GM12864 (cell line): ENCODE results near the gene PPARD.

ENCODE experiments used
- DNase-seq: peaks from one replicate; pipeline ENCODE4 v3.0.0-alpha.2; 2011; ENCODE audit warnings: low read depth
- H3K4me3 ChIP-seq: 2 replicates; pipeline ENCODE4 v1.5.1; 2011; ENCODE audit warnings: mild to moderate bottlenecking, low read depth, low read length, control low read depth
- CTCF ChIP-seq: IDR thresholded peaks from 2 replicates; pipeline ENCODE4 v1.5.1; 2011; ENCODE audit warnings: low read depth, mild to moderate bottlenecking, moderate library complexity, low read length, control low read depth, inconsistent platforms; ENCODE audit errors: missing control alignments

The PPARD gene

GRCh38 chr6:35475573-35475972 lies 133.2 kb downstream of the PPARD start:
- no peak for DNase-seq
- H3K4me3 ChIP-seq: no peak overlapping the region
- TF ChIP-seq CTCF: no peak

GRCh38 chr6:35476004-35476403 lies 133.6 kb downstream of the PPARD start:
- TF ChIP-seq CTCF: no peak
- no peak for DNase-seq
- no peak overlapping the region for H3K4me3 ChIP-seq

GRCh38 chr6:35477028-35477427 lies 134.7 kb downstream of the PPARD start:
- no peak overlapping the region for H3K4me3 ChIP-seq
- TF ChIP-seq CTCF: no peak
- DNase-seq: no peak
